ENCODE data around the gene OXT.

The OXT gene

GRCh38 chr20:3085571-3086072 is 14.2 kb downstream of the OXT start:
- DNase-seq: no peak

DNA sequence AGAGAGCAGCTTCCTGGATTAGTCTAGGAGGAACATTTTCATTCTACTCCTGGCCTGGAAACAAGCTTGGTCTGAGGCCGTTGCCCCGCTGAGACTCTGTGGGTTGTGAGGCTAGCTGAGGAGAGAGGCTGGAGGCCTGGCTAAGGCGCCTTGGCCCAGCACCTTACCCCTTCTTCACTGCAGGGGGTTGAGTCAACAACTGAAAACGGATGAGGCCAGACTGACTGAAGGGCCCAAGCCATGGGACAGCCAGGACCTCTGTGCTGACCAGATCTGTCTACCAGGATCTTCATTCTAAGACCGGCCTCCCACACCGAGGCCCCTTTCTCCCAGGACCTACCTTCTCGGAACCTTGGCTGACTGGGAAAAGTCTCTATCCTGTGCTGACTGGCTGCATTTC is 16.6 kb downstream of the OXT start:
- DNase-seq: no peak

DNA sequence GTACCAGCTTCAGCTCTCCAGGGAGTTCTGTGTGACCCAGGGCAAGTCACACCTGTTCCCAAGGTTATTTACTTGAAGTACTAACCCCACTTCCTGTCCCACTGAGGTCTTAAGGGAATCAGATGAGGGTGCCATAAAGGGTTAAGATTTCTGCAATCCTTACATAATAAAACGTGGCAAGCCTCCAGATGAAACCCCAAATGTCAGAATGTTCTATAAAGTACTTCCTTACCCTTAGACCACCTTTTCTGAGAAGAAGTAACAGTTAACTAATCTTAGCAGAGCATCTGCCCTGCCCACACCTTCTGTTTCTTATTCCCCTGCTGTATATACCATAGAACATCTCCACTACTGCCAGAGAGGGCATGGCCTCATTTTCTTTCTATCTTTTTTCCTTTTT is 19.1 kb downstream of the OXT start:
- DNase-seq: no peak

DNA sequence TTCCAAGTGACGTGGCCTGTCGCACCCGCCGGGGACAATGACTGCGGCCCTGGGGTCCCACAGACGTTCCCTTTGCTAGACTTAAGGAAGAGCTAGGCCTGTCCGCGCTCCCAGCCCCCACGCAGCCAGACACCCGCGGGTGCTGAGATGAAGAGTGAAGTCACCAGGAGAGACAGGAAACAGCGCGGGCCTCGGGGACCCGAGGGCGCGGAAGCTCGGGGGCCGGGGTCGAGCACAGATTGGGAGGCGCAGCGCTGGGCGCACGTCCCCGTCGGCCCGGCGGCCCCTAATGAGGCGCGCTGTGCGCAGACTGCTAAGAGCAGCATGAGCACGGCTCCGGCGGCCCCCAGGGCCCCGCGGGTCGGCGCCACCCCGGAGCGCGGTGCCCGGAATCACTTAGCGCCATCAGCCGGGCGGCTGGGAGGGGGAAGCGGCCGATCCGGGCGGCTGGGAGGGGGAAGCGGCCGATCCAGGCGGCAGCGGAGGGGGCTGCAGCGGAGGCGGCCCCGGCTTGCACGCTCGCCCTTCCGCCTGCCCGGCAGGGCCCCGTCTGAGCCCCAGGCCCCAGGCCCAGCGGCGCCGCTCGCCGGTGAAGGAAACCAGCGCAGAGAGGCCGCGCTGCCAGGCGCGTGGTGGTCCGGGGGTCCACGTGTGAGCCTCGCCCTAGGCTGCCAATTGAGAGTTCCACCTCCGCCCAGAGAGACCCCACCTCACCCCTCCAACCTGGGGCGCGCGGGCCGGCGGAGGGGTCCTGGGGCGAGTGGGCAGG is 21.4 kb downstream of the OXT start:
- DNase-seq: peak; percentile 24

DNA sequence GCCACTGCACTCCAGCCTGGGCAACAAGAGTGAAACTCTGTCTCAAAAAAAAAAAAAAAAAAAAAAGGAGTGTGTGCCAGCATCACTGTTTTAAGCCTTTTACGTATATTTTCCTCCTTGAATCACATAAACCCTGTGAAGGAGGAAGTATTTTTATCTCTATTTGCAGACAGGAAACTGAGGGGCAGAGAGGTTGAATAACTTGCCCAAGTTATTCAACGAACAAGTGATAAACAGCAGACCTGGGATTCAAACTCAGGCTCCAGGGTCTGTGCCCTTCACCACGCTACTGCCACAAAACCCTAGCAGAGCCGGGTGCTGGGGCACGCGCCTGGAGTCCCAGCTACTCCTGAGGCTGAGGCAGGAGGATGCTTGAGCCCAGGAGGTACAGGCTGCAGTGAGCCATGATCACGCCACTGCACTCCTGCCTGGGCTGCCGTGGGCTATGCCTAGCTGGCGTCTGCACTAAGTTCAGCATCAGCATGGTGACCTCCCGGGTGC is 22.5 kb downstream of the OXT start:
- no peak for DNase-seq

DNA sequence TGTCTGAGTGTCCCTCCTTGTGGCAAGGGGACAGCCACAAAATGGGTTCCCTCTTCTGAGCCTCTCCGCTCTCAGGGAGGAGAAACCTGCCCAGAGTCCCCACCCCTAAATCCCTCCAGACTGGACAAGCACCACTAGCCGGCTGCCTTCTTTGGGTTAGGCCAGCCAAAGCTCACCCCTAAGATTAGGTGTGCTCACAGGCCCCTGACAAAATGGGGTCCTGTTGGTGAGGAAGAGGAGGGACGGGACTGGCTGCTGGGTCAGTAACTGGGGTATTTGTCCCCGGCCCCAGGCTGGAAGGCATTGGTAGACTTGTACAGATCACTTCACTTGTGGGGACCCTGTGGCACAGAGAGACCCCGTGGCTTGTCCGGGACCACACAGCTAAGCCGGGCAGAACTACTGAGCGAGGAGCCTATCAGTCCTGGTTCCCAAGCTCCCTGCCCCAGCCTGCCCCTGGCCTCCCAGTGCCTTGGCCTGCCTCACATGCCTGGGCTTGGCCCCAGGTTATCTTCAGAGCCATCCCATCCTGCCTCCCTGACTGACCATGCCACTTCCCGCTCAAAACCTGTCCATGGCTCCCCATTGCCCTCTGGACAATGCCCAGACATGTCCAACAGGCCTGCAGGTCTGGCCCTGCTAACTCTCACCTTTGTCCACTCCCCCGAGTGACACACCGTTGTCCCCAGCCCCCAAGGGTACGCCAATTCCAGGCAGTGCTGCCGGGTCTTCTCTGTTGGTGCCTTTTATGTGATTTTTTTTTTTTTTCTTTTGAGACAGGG is 23.6 kb downstream of the OXT start:
- no peak for DNase-seq

GRCh38 chr20:3100480-3100879 is 29.1 kb downstream of the OXT start:
- no peak for DNase-seq

DNA sequence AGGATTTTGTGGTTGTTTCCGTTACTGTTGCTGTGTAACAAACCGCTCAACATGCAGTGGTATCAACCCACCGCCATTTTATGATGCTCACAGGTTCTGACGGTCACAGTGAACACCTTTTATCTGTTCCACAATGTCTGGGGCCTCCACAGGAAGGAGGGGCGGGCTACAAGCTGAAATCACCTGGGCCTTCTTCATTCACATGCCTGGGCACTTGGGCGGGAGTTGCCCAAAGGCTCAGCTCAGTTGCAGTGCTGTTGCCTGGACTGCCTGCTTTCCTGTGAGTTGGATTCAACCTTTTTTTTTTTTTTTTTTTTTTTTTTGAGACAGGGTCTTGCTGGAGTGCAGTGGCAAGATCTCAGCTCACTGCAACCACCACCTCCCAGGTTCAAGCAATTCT is 29.8 kb downstream of the OXT start:
- no peak for DNase-seq

DNA sequence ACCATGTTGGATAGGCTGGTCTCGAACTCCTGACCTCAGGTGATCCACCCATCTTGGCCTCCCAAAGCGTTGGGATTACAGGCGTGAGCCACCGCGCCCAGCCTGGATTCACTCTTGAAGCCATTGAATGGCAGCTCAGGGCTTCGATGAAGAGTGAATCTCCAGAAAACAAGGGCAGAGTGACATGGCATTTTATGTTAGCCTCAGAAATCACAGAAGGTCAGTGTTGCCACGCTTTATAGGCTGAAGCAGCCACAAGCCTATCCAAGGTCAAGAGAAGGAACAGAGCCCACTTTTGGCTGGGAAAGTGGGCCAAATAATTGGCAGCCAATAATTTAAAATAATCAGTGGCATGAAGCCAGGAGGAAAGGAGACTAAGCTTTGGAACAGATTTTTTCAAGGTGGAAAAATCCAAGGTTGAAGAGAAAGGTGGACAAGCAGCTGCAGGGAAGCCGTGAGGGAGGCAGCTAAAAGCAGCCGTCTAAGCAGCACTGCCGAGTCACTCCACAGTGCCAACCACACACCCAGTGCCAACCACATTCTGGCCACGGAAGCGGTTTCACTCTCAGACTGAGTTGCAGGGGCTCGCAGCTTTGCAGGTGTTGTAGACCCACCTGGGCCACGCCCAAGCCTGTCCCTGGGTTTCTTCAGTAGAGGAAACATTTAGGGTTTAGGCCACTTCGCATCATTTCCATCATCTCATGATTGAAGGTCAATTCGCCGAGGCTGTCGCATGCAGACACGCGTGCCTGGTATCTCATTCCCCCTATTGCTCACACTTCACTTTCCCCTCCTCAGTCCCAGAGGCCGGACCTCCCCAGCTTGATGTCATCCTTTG is 30.5 kb downstream of the OXT start:
- DNase-seq: no peak

GRCh38 chr20:3102575-3103368 is 31.4 kb downstream of the OXT start:
- no peak for DNase-seq

DNA sequence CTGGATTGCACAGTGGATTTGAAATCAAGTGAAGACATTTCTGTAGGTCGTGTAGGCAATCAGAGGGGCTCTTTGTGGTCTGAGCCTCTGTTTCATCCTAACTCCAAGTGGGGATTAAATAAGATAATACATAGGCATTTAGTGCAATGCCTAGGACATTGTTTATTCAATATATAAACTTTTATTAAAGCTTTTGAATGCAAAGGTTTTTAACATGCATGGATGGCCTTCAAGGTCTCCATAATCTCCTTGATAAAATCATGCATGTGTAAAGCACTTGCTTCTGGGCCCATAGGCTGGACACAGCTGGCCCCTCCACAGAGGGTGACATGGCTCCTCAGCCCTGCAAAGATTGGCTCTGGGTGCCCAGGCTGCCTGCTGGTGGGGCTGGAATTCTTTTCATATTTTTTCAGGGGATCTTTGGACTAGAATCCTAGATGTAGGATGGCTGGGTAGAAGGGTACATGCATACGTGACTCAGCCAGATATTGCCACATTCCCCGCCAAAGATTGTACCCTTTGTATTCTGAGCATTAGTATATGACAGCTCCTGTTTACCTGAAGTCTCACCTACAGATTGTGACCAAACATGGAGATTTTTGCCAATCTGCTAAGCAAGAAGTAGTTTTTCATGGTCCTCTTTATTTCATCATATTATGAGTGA is 32.1 kb downstream of the OXT start:
- DNase-seq: no peak

- DNase-seq: no peak
These were observed 34.1 kb downstream of the OXT start for GRCh38 chr20:3105256-3106137.

GRCh38 chr20:3106185-3106584 is 34.8 kb downstream of the OXT start:
- DNase-seq: no peak

- no peak for DNase-seq
These were observed 35.4 kb downstream of the OXT start for GRCh38 chr20:3106658-3107463.

- no peak for DNase-seq
These were observed 36.1 kb downstream of the OXT start for GRCh38 chr20:3107464-3108025.

DNA sequence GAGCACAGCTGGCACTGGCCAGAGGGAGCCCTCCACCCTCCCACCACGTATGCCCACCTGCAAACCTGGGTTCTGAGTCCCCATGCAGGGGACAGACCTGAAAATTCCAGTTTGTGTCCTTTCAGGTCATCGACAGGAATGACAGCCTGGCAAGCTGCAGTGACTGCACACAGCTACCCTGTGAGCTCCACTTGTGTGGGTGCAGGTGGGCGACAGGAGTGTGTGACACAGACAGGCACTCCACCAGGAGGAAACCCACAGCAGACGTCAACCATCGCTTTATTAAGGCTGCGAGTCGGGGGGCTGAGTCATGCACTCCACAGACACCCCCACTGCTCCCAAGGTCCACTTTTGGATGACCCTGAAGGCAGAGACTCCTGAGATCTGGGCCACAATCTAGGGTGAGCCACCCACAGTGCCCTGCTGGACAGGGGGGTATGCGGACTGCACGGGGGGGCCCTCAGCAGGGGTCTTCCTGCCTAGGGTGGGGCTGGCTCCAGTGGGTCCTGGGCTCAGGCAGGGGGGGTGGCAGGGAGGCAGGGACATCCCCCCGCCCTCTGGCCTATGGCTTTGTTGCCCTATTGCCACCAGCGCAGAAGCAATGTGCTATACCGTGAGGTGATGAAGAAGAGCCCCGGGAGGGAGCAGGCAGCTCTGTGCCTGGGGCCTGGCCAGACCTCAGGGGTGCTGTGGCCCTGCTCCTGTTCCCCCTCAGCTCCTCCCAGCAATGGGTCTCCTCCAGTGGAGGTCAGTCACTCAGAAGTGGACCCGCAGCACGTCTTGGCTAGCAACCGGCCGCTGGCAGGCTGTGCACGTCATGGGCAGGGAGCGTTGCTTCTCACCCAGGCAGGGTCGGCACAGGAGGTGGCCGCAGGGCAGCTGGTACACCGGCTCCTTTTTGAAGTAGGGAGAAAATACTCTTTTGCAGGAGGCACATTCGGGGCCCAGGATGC is 38.2 kb downstream of the OXT start:
- no peak for DNase-seq

- DNase-seq: no peak
These were observed 40.1 kb downstream of the OXT start for GRCh38 chr20:3111507-3111906.

- no peak for DNase-seq
These were observed 40.6 kb downstream of the OXT start for GRCh38 chr20:3111995-3112394.

All from fibroblast of skin of abdomen (primary cell).